Activated T-cell treated with anti-CD3 and anti-CD28 coated beads for 48 hours (primary cell): ENCODE data around the gene HBZ.
"Not testable (repeated sequence)": the region's sequence is repeated elsewhere in the genome, so short reads cannot be mapped to it uniquely, and the experiment has no call there.

Experiments
- DNase-seq: peaks from one replicate; pipeline ENCODE4 v3.0.0-alpha.2; 2020; ENCODE audit warnings: low read depth

Gene HBZ

DNA sequence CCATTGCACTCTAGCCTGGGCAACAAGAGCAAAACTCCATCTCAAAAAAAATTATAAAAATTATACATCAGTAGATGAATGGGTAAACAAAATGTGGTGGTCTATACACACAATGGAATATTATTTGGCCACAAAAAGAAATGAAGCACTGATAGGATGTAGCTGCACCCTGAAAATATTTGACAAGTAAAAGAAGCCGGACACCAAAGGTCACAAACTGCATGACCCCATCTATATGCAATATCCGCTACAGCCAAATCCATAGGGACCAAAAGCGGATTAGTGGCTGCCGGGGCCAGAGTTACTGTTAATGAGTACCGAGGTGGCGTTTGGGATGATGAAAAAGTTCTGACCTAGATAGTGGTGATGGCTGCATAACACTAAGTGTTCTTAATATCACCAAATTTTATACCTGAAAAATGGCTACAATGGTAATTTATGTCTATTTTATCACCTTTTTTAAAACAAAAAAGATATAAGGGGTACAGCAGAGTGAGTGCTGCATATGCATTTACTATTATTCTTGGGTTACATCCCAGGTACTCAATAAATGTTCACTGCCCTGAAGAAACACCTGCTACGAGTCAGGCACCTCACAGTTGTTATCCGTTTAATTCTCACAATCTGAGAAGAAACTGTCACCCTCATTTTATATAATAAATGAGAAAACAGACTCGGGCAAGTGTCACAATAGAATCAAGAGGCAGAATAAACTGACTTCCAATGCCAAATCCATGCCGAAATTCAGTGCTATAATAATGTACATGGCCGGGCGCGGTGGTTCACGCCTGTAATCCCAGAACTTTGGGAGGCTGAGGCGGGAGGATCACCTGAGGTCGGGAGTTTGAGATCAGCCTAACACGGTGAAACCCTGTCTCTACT lies 27.0 kb downstream of the HBZ start:
- DNase-seq = no peak

DNA sequence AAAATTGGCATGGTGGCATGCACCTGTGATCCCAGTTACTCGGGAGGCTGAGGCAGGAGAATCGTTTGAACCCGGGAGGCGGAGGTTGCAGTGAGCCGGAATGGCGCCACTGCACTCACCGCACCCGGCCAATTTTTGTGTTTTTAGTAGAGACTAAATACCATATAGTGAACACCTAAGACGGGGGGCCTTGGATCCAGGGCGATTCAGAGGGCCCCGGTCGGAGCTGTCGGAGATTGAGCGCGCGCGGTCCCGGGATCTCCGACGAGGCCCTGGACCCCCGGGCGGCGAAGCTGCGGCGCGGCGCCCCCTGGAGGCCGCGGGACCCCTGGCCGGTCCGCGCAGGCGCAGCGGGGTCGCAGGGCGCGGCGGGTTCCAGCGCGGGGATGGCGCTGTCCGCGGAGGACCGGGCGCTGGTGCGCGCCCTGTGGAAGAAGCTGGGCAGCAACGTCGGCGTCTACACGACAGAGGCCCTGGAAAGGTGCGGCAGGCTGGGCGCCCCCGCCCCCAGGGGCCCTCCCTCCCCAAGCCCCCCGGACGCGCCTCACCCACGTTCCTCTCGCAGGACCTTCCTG lies 27.7 kb downstream of the HBZ start, which contains the start of gene HBQ1:
Gene HBQ1 (plus strand): TSS at position 359 of the 575 bp plus-strand sequence. CDS start 28 bp downstream, at position 387.
- DNase-seq = peak; percentile 49

DNA sequence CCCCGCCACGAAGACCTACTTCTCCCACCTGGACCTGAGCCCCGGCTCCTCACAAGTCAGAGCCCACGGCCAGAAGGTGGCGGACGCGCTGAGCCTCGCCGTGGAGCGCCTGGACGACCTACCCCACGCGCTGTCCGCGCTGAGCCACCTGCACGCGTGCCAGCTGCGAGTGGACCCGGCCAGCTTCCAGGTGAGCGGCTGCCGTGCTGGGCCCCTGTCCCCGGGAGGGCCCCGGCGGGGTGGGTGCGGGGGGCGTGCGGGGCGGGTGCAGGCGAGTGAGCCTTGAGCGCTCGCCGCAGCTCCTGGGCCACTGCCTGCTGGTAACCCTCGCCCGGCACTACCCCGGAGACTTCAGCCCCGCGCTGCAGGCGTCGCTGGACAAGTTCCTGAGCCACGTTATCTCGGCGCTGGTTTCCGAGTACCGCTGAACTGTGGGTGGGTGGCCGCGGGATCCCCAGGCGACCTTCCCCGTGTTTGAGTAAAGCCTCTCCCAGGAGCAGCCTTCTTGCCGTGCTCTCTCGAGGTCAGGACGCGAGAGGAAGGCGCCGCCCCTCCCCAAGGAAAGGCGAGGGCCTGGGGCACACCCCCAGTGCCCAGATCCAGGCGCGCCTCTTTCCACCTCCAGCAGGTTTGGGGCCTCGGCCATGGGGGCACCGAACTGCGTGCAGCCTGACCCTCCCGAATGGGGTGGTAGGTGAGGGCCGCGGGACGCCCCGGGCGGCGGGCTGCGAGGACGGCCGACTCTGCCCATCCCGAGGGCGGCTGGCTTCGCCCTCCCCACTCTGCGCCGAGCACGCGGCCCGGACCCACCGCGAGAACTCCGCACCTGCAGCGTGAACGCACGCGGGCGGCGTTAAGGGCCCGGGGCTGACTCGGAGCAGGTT lies 28.5 kb downstream of the HBZ start:
- peak; percentile 88 for DNase-seq

DNA sequence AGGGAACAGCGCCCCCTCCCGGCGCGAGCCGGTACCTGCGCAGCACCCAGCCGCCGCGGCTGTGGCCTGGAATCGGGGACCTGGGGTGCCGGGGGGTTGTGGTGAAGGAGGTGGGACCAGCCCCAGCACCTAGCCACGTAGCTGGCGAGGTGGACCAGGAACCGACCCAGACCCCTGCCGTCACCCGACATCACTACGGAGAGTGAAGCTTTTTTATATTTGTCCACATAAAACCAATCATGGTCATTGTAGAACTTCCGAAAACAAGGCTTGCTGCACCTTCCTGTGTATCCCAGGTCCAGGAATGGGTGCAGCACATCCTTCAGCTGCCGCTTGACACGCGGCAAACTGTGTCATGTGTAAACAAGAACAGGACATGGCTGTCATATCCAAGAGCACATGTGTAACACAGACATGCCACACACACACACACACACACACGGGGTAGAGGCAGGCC lies 29.1 kb downstream of the HBZ start:
- DNase-seq = no peak

DNA sequence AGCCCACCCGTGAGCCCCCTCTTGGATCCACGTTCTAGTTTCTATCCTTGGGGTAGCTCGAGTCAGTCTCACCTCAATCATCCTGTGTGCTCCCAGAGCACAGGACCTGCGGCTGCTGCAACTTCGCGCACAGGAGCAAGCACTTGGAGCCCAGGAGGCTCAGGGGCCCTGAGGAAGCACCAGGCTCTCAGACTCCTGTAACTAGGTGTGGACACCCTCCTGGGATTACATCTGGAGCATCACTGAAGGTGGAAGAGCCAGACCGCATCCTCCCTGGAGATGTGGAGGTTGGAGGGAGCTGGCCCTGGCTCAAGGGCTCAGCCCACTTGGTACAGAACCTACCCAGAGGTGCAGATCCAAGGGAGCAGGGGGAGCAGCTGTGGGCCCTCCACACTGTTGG lies 30.6 kb downstream of the HBZ start:
- no peak for DNase-seq

DNA sequence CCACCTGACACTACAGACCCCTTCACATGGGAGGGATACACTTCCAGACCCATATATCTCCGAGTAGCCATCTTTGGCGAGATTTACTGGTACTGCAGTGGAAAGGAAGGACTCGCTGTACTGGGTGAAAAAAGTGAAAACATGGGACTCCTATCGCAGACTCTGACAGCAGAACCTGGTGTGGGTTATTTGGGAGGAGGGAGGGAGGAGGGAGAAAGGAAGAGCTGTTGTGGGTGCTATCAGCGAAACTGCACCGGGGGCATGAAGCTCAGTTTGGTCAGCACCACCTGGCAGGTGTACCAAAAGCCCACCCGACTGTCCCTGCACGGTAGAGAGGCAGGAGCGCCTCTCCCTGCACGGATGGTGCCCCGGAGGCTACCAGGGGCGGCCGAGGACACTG lies 32.8 kb downstream of the HBZ start:
- DNase-seq = no peak

DNA sequence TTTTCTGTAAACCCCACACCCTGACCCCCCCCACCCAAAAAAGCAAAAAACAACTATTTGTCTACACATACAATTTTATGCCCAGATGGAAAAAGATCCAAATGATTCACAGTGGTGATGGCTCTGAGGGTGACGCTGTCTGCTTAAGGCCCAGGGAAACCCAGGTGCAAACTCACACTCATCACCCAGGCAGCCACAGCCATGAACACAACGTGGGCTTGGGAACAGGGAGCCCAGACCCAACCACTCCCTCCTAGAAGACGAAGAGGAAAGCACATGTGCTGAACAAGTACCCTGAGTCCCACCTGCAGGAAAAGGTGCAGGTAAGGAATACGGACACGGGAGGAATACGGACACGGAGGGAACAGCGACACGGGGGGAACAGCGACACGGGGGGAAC lies 33.2 kb downstream of the HBZ start:
- no peak for DNase-seq

DNA sequence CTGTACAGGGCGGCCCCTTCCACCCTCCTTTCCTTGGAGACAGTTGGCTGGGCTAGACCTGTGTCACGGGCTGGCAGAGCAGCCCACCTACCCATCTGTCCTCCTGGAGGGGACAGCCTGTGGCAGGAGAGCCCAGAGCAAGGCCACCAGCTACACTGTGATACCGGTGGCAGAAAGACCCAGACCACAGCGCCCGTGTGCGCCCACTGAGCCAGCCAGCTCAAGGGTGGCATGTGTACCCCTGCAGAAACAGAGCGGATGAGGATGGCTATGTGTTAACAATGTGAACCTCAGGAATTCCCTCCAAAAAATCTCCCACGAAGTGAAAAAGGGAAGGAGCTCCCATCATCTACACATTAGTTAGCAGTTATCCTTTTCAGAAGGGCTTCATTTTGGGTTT lies 34.9 kb downstream of the HBZ start:
- no peak for DNase-seq

DNA sequence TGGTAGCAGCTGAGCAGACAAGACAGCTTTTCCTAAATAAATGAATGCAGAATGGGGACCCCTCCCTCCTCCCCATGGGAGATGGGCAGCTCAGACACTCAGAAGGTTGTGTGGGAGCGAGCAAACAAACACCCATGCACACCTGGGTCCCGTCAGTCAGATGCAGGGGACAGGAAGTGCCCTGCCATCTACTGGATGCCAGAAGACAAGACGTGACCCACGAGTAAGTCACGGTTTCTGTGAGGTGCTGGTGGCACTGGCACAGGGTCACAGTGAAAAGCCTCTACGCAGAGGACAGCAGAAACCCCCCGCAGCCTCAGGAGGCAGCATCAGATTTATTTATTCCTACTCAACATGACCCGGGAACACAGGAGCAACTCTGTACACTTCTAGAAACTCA lies 36.2 kb downstream of the HBZ start:
- DNase-seq = no peak

DNA sequence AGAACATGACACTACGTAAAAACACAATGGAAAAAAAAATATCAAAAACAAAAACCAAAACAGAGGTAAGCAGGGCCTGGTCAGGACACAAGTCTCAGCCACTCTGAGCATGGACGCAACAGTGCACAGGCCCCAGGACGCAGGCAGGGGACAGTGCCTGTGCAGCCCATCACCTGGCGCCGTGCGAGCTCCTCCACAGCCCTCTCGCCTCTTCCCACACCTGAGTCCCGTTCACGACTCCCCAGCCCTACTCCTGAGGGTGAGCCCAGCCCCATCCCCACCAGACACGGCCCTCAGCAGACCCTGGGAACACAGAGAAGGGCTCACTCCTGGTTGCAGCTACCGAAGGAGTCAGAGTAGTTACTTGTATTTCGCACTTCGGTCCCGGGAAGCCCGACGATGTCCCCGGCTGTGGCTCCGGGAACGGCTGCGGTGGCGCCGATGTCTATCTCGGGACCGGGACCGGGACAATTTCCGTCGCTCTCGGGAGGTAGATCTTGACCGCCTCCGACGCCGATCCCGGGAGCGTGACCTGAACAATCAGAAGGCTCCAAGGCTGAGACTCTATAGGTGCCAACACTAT lies 37.3 kb downstream of the HBZ start:
- no peak for DNase-seq

DNA sequence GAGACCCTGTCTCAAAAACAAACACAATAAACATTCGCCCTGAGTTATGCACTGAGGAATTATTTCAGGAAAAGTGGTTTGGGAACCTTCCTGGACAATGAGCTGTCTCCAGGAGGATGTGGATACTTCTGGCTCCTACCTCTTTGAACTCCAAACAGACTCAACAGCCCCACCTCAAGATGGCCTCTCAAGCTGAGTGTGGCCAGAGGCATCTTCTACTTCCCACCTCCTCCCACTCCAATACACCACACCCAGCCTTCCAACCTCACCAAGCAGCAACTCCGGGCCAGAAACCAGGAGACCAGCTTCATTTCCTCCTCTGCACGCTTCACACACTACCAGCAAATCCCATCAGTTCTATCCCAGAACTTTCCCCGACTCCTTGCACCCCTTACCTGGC lies 39.4 kb downstream of the HBZ start:
- DNase-seq = no peak

DNA sequence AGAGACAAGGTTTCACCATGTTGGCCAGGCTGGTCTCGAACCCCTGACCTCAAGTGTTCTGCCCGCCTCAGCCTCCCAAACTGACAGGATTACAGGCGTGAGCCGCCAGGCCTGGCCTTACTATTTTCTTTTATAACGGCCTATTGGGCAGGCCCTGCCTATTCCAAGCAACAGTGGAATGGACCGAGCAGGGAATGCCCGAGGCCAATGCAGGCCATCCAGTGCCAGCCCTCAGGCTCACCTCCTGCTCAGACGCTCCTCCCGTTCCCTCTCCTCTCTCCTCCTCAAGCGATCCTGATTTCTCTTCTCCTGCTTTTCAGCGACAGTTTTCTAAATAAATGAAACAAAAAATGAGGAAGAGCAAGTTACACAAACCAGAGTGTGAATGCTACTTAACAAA lies 40.2 kb downstream of the HBZ start:
- no peak for DNase-seq

DNA sequence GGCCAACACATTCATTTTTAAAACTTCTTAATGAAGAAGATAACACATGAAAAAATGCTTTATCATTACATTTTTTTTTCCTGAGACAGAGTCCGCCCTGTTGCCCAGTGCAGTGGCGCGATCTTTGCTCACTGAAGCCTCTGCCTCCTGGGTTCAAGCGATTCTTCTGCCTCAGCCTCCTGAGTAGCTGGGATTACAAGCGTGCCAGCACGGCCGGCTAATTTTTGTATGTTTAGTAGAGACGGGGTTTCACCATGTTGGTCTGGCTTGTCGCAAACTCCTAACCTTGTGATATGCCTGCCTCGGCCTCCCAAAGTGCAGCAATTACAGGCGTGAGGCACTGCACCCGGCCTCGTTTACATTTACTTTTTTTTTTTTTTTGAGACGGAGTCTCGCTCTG lies 41.0 kb downstream of the HBZ start:
- DNase-seq = no peak

DNA sequence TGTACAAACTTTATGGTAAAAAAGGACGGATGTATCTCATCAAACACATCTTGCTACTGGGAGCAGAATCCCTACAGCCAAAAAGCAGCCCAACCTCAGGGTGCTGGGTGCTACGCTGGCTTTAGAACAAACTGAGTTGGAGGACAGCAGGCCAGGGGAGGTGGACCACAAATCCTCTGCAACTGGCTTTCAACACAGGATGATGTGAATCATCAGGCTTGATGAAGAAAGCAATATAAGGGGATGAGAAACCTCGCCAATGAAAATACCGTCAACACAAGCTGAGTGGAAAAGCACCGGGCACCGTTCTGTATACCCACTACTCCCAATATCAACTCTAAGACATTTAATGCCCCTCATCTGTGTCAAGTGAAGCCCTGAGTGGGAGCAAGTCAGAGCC lies 42.1 kb downstream of the HBZ start:
- DNase-seq = no peak

DNA sequence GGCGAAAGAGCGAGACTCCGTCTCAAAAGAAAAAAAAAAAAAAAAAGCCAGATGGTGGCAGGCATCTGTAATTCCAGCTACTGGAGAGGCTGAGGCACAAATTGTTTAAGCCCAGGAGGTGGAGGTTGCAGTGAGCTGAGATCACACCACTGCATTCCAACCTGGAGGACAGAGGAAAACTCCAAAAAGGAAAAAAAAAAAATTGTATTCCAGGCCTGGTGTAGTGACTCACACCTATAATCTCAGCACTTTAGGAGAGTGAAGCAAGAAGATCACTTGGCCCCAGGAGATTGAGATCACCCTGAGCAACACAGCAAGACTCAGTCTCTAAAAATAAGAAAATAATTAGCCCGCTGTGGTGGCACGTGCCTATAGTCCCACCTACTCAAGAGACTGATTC lies 47.9 kb downstream of the HBZ start:
- no peak for DNase-seq

DNA sequence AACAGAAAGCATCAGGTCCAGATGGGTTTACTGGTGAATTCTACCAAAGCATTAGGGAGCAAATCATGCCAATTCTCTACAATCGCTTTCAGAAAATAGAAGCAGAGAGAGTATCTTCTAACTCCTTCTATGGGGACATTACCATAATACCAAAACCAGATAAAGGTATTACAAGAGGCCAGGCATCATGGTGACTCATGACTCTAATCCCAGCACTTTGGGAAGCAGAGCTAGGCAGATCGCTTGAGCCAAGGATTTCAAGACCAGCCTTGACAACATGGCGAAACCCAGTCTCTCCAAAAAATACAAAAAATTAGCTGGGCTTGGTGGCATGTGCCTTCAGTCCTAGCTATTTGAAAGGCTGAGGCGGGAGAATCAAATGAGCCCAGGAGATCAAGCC lies 50.8 kb downstream of the HBZ start:
- DNase-seq = no peak

DNA sequence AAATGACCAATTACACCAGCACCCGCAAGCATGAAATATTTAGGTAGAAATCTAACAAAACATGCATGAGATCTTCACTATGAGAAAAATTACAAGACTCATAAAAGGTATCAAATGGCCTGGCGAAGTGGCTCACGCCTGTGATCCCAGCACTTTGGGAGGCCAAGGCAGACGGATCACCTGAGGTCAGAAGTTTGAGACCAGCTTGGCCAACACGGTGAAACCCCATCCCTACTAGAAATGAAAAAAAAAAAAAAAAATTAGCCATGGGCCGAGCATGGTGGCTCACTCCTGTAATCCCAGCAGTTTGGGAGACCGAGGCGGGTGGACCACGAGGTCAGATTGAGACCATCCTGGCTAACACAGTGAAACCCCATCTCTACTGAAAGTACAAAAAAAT lies 51.6 kb downstream of the HBZ start:
- DNase-seq = not testable (repeated sequence)
